IPS-NIHi7 (cell line): ENCODE results near the gene CIRBP.

Source experiments
- DNase-seq: peaks from one replicate; pipeline ENCODE4 v3.0.0; 2012; ENCODE audit warnings: mixed read lengths; ENCODE audit errors: extremely low spot score

The CIRBP gene

GRCh38 chr19:1278713-1279660 lies 9.9 kb downstream of the CIRBP start:
- no peak for DNase-seq

- DNase-seq, result peak; percentile 86
These were observed 10.7 kb downstream of the CIRBP start for GRCh38 chr19:1279782-1280341.

- no peak for DNase-seq
These were observed 11.8 kb downstream of the CIRBP start for GRCh38 chr19:1280636-1281568.

GRCh38 chr19:1281569-1282287 lies 12.6 kb downstream of the CIRBP start:
- DNase-seq, result no peak

GRCh38 chr19:1282588-1283206 lies 13.6 kb downstream of the CIRBP start:
- no peak for DNase-seq

GRCh38 chr19:1283207-1283916 lies 14.2 kb downstream of the CIRBP start:
- no peak for DNase-seq

GRCh38 chr19:1283917-1284292 lies 14.8 kb downstream of the CIRBP start:
- no peak for DNase-seq

GRCh38 chr19:1284293-1284978 lies 15.3 kb downstream of the CIRBP start:
- no peak for DNase-seq

- DNase-seq, result no peak
These were observed 16.0 kb downstream of the CIRBP start for GRCh38 chr19:1284979-1285736.

GRCh38 chr19:1285737-1286360 lies 16.7 kb downstream of the CIRBP start, which contains the start of gene EFNA2:
Gene EFNA2 (plus strand): TSS chr19:1285873. CDS start chr19:1286169, 296 bp downstream.
- peak; percentile 53 for DNase-seq

- no peak for DNase-seq
These were observed 17.6 kb downstream of the CIRBP start for GRCh38 chr19:1286487-1287353.

- DNase-seq, result no peak
These were observed 18.5 kb downstream of the CIRBP start for GRCh38 chr19:1287354-1288225.

GRCh38 chr19:1288226-1288612 lies 19.1 kb downstream of the CIRBP start:
- DNase-seq, result no peak

GRCh38 chr19:1288833-1289685 lies 19.9 kb downstream of the CIRBP start:
- DNase-seq, result no peak

GRCh38 chr19:1289686-1290025 lies 20.5 kb downstream of the CIRBP start:
- no peak for DNase-seq
